Neural cell (in vitro differentiated cells): Measurements from ENCODE around the gene ZNF80.

Experiments used
- CTCF ChIP-seq: fragments of 450-650 bp; IDR thresholded peaks from 2 replicates; pipeline ENCODE4 v1.5.1; 2014; ENCODE audit warnings: antibody characterized with exemption, mild to moderate bottlenecking, moderate library complexity; ENCODE audit not compliant: poor library complexity, severe bottlenecking
- EP300 ChIP-seq: fragments of 450-650 bp; conservative IDR thresholded peaks from 2 replicates; pipeline ENCODE4 v1.6.1; 2014; ENCODE audit warnings: antibody characterized with exemption, mild to moderate bottlenecking, moderate library complexity; ENCODE audit not compliant: poor library complexity, severe bottlenecking
- EZH2 ChIP-seq: fragments of 200-600, 300-800 bp; shearing (Covaris generic), sonication (generic); IDR thresholded peaks from 2 replicates; pipeline ENCODE4 v1.6.1; 2014; ENCODE audit warnings: antibody characterized with exemption, low read length, borderline replicate concordance, mild to moderate bottlenecking; ENCODE audit not compliant: insufficient read depth, poor library complexity, severe bottlenecking
- POLR2AphosphoS5 ChIP-seq: IDR thresholded peaks from 2 replicates; pipeline ENCODE4 v1.6.1; 2012
- RAD21 ChIP-seq: fragments of 450-650 bp; conservative IDR thresholded peaks from 2 replicates; pipeline ENCODE4 v1.6.1; 2014; ENCODE audit warnings: antibody characterized with exemption, mild to moderate bottlenecking, moderate library complexity
- TAF1 ChIP-seq: IDR thresholded peaks from 2 replicates; pipeline ENCODE4 v1.6.1; 2012; ENCODE audit warnings: low read depth

DNA sequence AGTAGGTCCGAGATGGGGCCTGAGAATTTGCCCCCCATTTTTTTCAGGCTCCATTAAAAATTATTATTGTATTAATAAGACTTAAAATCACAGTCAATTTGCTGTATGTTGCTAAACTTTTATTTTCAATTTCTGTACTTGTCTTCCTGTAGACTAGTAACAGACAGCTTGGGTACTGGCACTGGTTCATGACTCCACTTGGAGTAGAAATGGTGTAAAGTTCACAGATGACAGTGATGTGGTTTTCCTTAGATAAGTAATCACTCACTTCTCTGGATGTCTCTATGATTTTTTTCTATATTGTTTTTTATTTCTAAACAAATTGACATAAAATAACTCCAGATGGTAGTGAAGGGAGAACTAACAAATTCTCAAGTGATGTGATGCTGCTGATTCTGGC lies 15.6 kb upstream of the ZNF80 start:
- TF ChIP-seq CTCF (no peak), EP300 (no peak), EZH2 (no peak), POLR2AphosphoS5 (no peak), TAF1 (no peak), RAD21 (no peak)
